Measurements from ENCODE around the gene PRDM16.

Gene PRDM16

GRCh38 chr1:3101124-3101939 lies 32.3 kb downstream of the PRDM16 start:
- Histone ChIP-seq H3K9ac (ENCODE audit: low read depth in 1 of 2, low read length in 2 of 2) (no peak overlapping the region), H3K27me3 (ENCODE audit: control insufficient read depth in 1 of 2, insufficient read depth in 2 of 2, low read length in 2 of 2) (no peaks in the 10 kb centered on the region), H3K36me3 (ENCODE audit: control insufficient read depth in 1 of 2, insufficient read depth in 2 of 2, low read length in 2 of 2) (no peaks in the 10 kb centered on the region), H3K9me3 (ENCODE audit: control insufficient read depth in 1 of 2, low read length in 2 of 2) (no peaks in the 10 kb centered on the region), H3K4me3 (ENCODE audit: low read depth in 1 of 2, low read length in 2 of 2) (no peak overlapping the region), H3K27ac (ENCODE audit: low read depth, low read length) (no peak overlapping the region), H3K4me1 (ENCODE audit: control insufficient read depth in 1 of 2, insufficient read depth in 2 of 2, low read length in 2 of 2) (no peaks in the 10 kb centered on the region)

- no peaks in the 10 kb centered on the region for H3K4me1 ChIP-seq (ENCODE audit: control insufficient read depth in 1 of 2, insufficient read depth in 2 of 2, low read length in 2 of 2)
- H3K27me3 ChIP-seq (ENCODE audit: control insufficient read depth in 1 of 2, insufficient read depth in 2 of 2, low read length in 2 of 2) = no peaks in the 10 kb centered on the region
- H3K36me3 ChIP-seq (ENCODE audit: control insufficient read depth in 1 of 2, insufficient read depth in 2 of 2, low read length in 2 of 2) = peaks cover 0 to 3% of the 10 kb centered on the region in 2 donors
- H3K9me3 ChIP-seq (ENCODE audit: control insufficient read depth in 1 of 2, low read length in 2 of 2) = no peaks in the 10 kb centered on the region
- H3K4me3 ChIP-seq (ENCODE audit: low read depth in 1 of 2, low read length in 2 of 2) = no peak overlapping the region
- no peak overlapping the region for H3K9ac ChIP-seq (ENCODE audit: low read depth in 1 of 2, low read length in 2 of 2)
- no peak overlapping the region for H3K27ac ChIP-seq (ENCODE audit: low read depth, low read length)
These were observed 33.6 kb downstream of the PRDM16 start for GRCh38 chr1:3102641-3103040.

- no peak overlapping the region for H3K9ac ChIP-seq (ENCODE audit: low read depth in 1 of 2, low read length in 2 of 2)
- no peak overlapping the region for H3K4me3 ChIP-seq (ENCODE audit: low read depth in 1 of 2, low read length in 2 of 2)
- H3K36me3 ChIP-seq (ENCODE audit: control insufficient read depth in 1 of 2, insufficient read depth in 2 of 2, low read length in 2 of 2) = peaks cover 0 to 3% of the 10 kb centered on the region in 2 donors
- peaks cover 0 to 4% of the 10 kb centered on the region in 2 donors for H3K9me3 ChIP-seq (ENCODE audit: control insufficient read depth in 1 of 2, low read length in 2 of 2)
- H3K27ac ChIP-seq (ENCODE audit: low read depth, low read length) = no peak overlapping the region
- no peaks in the 10 kb centered on the region for H3K27me3 ChIP-seq (ENCODE audit: control insufficient read depth in 1 of 2, insufficient read depth in 2 of 2, low read length in 2 of 2)
- H3K4me1 ChIP-seq (ENCODE audit: control insufficient read depth in 1 of 2, insufficient read depth in 2 of 2, low read length in 2 of 2) = no peaks in the 10 kb centered on the region
These were observed 35.1 kb downstream of the PRDM16 start for GRCh38 chr1:3103967-3104677.

GRCh38 chr1:3105167-3105863 lies 36.3 kb downstream of the PRDM16 start:
- Histone ChIP-seq H3K4me3 (ENCODE audit: low read depth in 1 of 2, low read length in 2 of 2) (no peak overlapping the region), H3K9me3 (ENCODE audit: control insufficient read depth in 1 of 2, low read length in 2 of 2) (peaks cover 0 to 4% of the 10 kb centered on the region in 2 donors), H3K27ac (ENCODE audit: low read depth, low read length) (no peak overlapping the region), H3K4me1 (ENCODE audit: control insufficient read depth in 1 of 2, insufficient read depth in 2 of 2, low read length in 2 of 2) (no peaks in the 10 kb centered on the region), H3K36me3 (ENCODE audit: control insufficient read depth in 1 of 2, insufficient read depth in 2 of 2, low read length in 2 of 2) (peaks cover 0 to 3% of the 10 kb centered on the region in 2 donors), H3K9ac (ENCODE audit: low read depth in 1 of 2, low read length in 2 of 2) (no peak overlapping the region), H3K27me3 (ENCODE audit: control insufficient read depth in 1 of 2, insufficient read depth in 2 of 2, low read length in 2 of 2) (no peaks in the 10 kb centered on the region)

- Histone ChIP-seq H3K27me3 (ENCODE audit: control insufficient read depth in 1 of 2, insufficient read depth in 2 of 2, low read length in 2 of 2) (no peaks in the 10 kb centered on the region), H3K9ac (ENCODE audit: low read depth in 1 of 2, low read length in 2 of 2) (no peak overlapping the region), H3K27ac (ENCODE audit: low read depth, low read length) (no peak overlapping the region), H3K9me3 (ENCODE audit: control insufficient read depth in 1 of 2, low read length in 2 of 2) (peaks cover 0 to 4% of the 10 kb centered on the region in 2 donors), H3K36me3 (ENCODE audit: control insufficient read depth in 1 of 2, insufficient read depth in 2 of 2, low read length in 2 of 2) (peaks cover 0 to 3% of the 10 kb centered on the region in 2 donors), H3K4me1 (ENCODE audit: control insufficient read depth in 1 of 2, insufficient read depth in 2 of 2, low read length in 2 of 2) (no peaks in the 10 kb centered on the region), H3K4me3 (ENCODE audit: low read depth in 1 of 2, low read length in 2 of 2) (no peak overlapping the region)
These were observed 37.2 kb downstream of the PRDM16 start for GRCh38 chr1:3106216-3106615.

GRCh38 chr1:3107201-3107600 lies 38.2 kb downstream of the PRDM16 start:
- H3K27me3 ChIP-seq (ENCODE audit: control insufficient read depth in 1 of 2, insufficient read depth in 2 of 2, low read length in 2 of 2) = no peaks in the 10 kb centered on the region
- H3K9ac ChIP-seq (ENCODE audit: low read depth in 1 of 2, low read length in 2 of 2) = no peak overlapping the region
- no peak overlapping the region for H3K4me3 ChIP-seq (ENCODE audit: low read depth in 1 of 2, low read length in 2 of 2)
- H3K27ac ChIP-seq (ENCODE audit: low read depth, low read length) = no peak overlapping the region
- peaks cover 0 to 3% of the 10 kb centered on the region in 2 donors for H3K36me3 ChIP-seq (ENCODE audit: control insufficient read depth in 1 of 2, insufficient read depth in 2 of 2, low read length in 2 of 2)
- peaks cover 0 to 4% of the 10 kb centered on the region in 2 donors for H3K9me3 ChIP-seq (ENCODE audit: control insufficient read depth in 1 of 2, low read length in 2 of 2)
- H3K4me1 ChIP-seq (ENCODE audit: control insufficient read depth in 1 of 2, insufficient read depth in 2 of 2, low read length in 2 of 2) = no peaks in the 10 kb centered on the region

GRCh38 chr1:3109355-3109754 lies 40.4 kb downstream of the PRDM16 start:
- H3K4me3 ChIP-seq (ENCODE audit: low read depth in 1 of 2, low read length in 2 of 2) = no peak overlapping the region
- H3K9me3 ChIP-seq (ENCODE audit: control insufficient read depth in 1 of 2, low read length in 2 of 2) = peaks cover 0 to 4% of the 10 kb centered on the region in 2 donors
- H3K4me1 ChIP-seq (ENCODE audit: control insufficient read depth in 1 of 2, insufficient read depth in 2 of 2, low read length in 2 of 2) = peaks cover 2 to 9% of the 10 kb centered on the region in 2 donors
- H3K36me3 ChIP-seq (ENCODE audit: control insufficient read depth in 1 of 2, insufficient read depth in 2 of 2, low read length in 2 of 2) = peaks cover 0 to 7% of the 10 kb centered on the region in 2 donors
- H3K9ac ChIP-seq (ENCODE audit: low read depth in 1 of 2, low read length in 2 of 2) = no peak overlapping the region
- H3K27ac ChIP-seq (ENCODE audit: low read depth, low read length) = no peak overlapping the region
- H3K27me3 ChIP-seq (ENCODE audit: control insufficient read depth in 1 of 2, insufficient read depth in 2 of 2, low read length in 2 of 2) = no peaks in the 10 kb centered on the region

- Histone ChIP-seq H3K9me3 (ENCODE audit: control insufficient read depth in 1 of 2, low read length in 2 of 2) (peaks cover 0 to 4% of the 10 kb centered on the region in 2 donors), H3K4me3 (ENCODE audit: low read depth in 1 of 2, low read length in 2 of 2) (no peak overlapping the region), H3K27ac (ENCODE audit: low read depth, low read length) (no peak overlapping the region), H3K27me3 (ENCODE audit: control insufficient read depth in 1 of 2, insufficient read depth in 2 of 2, low read length in 2 of 2) (no peaks in the 10 kb centered on the region), H3K4me1 (ENCODE audit: control insufficient read depth in 1 of 2, insufficient read depth in 2 of 2, low read length in 2 of 2) (peaks cover 15 to 24% of the 10 kb centered on the region in 2 donors), H3K9ac (ENCODE audit: low read depth in 1 of 2, low read length in 2 of 2) (no peak overlapping the region), H3K36me3 (ENCODE audit: control insufficient read depth in 1 of 2, insufficient read depth in 2 of 2, low read length in 2 of 2) (peaks cover 0 to 8% of the 10 kb centered on the region in 2 donors)
These were observed 42.5 kb downstream of the PRDM16 start for GRCh38 chr1:3111348-3112021.

- H3K36me3 ChIP-seq (ENCODE audit: control insufficient read depth in 1 of 2, insufficient read depth in 2 of 2, low read length in 2 of 2) = peaks cover 0 to 6% of the 10 kb centered on the region in 2 donors
- H3K27ac ChIP-seq (ENCODE audit: low read depth, low read length) = no peak overlapping the region
- H3K9ac ChIP-seq (ENCODE audit: low read depth in 1 of 2, low read length in 2 of 2) = no peak overlapping the region
- peaks cover 15 to 24% of the 10 kb centered on the region in 2 donors for H3K4me1 ChIP-seq (ENCODE audit: control insufficient read depth in 1 of 2, insufficient read depth in 2 of 2, low read length in 2 of 2)
- H3K9me3 ChIP-seq (ENCODE audit: control insufficient read depth in 1 of 2, low read length in 2 of 2) = peaks cover 0 to 4% of the 10 kb centered on the region in 2 donors
- H3K4me3 ChIP-seq (ENCODE audit: low read depth in 1 of 2, low read length in 2 of 2) = no peak overlapping the region
- H3K27me3 ChIP-seq (ENCODE audit: control insufficient read depth in 1 of 2, insufficient read depth in 2 of 2, low read length in 2 of 2) = no peaks in the 10 kb centered on the region
These were observed 43.5 kb downstream of the PRDM16 start for GRCh38 chr1:3112526-3112925.
